ENCODE measurements around the gene L3MBTL3. TPM values are rescaled to one million over a fixed set of nuclear protein-coding genes. Genes with fewer than 3 reads are reported as not detected.
A peak's percentile ranks its signal among the peaks of the same experiment; 100 is the strongest.

L3MBTL3 gene
- total RNA-seq, 1 donor, result 16.8 TPM

- TF ChIP-seq CTCF (IDR thresholded peaks at IDR 0.05; ENCODE audit: insufficient read depth, low read depth, low read length), result no peak
- H3K4me3 ChIP-seq (ENCODE audit: low read depth, low read length), result no peak overlapping the region
- DNase-seq (ENCODE audit: low read depth), result peak; percentile 10
Observed at GRCh38 chr6:130046671-130047070, 28.3 kb downstream of the L3MBTL3 start.

GRCh38 chr6:130047088-130047995 is 29.0 kb downstream of the L3MBTL3 start:
- no peak overlapping the region for H3K4me3 ChIP-seq (ENCODE audit: low read depth, low read length)
- no peak for DNase-seq (ENCODE audit: low read depth)
- no peak for TF ChIP-seq CTCF (IDR thresholded peaks at IDR 0.05; ENCODE audit: insufficient read depth, low read depth, low read length)

GRCh38 chr6:130050230-130050629 is 31.8 kb downstream of the L3MBTL3 start:
- no peak for DNase-seq (ENCODE audit: low read depth)
- TF ChIP-seq CTCF (IDR thresholded peaks at IDR 0.05; ENCODE audit: insufficient read depth, low read depth, low read length), result no peak
- H3K4me3 ChIP-seq (ENCODE audit: low read depth, low read length), result no peak overlapping the region

- H3K4me3 ChIP-seq (ENCODE audit: low read depth, low read length), result no peak overlapping the region
- TF ChIP-seq CTCF (IDR thresholded peaks at IDR 0.05; ENCODE audit: insufficient read depth, low read depth, low read length), result no peak
- DNase-seq (ENCODE audit: low read depth), result no peak
Observed at GRCh38 chr6:130054725-130055124, 36.3 kb downstream of the L3MBTL3 start.

- H3K4me3 ChIP-seq (ENCODE audit: low read depth, low read length), result no peak overlapping the region
- DNase-seq (ENCODE audit: low read depth), result no peak
- TF ChIP-seq CTCF (IDR thresholded peaks at IDR 0.05; ENCODE audit: insufficient read depth, low read depth, low read length), result no peak
Observed at GRCh38 chr6:130055271-130055670, 36.9 kb downstream of the L3MBTL3 start.

GRCh38 chr6:130057495-130057894 is 39.1 kb downstream of the L3MBTL3 start:
- no peak for TF ChIP-seq CTCF (IDR thresholded peaks at IDR 0.05; ENCODE audit: insufficient read depth, low read depth, low read length)
- DNase-seq (ENCODE audit: low read depth), result no peak

More at GRCh38 chr6:130057495-130057894, 39.1 kb downstream of the L3MBTL3 start:
- no peak overlapping the region for H3K4me3 ChIP-seq (ENCODE audit: low read depth, low read length)

All from fibroblast of villous mesenchyme (primary cell).